Measurements from ENCODE around the gene SPOP.
"Not testable (repeated sequence)": the region's sequence is repeated elsewhere in the genome, so short reads cannot be mapped to it uniquely, and the experiment has no call there.

The SPOP gene

DNA sequence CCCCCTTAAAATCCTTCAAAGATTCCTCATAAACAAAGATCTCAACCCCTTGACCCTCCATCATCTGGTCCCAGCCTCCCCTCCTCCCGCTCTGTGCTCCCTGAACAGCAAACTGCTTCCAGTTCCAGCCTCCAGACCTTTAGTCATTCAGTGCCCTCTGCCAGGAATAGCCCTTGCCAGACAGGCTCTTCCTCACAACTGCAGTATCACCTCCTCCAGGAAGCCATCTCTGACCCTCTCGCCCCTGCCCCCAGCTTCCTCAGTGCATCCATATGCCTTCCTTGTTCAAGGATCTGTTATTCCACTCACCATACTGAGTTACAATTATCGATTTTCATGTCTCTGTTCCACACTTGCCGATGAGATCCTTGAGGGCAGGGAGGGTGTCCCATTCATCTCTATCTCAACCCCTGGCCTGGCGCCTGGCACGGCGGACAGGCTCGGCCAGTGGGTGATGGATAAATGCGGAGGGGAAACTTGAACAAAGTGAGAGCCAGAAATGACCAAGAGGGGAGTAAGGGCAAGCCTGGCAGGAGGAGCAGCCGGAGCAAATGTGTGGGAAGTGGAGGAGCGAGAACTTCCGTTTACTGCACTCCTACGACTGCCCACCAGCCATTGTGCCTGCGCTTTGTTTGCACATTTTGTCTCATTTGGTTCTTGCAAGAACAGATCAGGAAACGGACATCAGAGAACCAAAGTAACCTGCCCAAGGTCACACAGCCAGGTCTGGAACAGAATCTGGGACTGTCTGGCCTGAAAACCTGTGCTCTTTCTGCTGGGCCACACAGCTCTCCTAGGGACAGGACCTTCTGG is 104.2 kb downstream of the SPOP start:
- no peak for DNase-seq (ENCODE audit: low read depth, low spot score)

DNA sequence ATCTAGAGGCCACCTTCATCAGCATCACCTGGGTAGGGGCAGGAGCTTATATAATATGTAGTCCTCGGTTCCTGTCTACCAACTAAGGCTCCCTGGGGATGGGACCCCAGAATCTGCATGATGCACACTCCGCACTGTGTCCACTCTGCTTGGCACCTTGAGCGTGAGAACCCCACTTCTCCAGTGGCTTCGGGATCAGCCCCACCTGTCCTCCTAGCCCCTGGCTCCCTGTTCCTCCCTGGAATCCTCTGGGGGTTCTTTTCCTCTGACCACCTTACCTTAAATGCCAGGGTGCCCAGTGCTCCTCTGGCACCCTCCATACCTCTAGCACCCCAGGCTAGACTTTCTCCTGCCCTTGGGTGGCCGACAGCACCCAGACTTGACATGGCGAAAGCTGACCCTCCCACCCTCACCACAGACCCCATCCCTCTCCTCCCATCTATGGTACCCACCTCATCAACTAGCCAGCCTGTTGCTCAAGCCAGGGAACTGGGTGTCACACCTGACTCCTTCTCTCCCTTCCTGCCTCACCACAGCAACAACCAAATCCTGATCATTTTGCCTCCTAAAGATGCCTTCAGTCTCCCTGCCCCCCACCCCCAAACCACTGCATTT is 105.0 kb downstream of the SPOP start:
- no peak for DNase-seq (ENCODE audit: low read depth, low spot score)

- no peak for DNase-seq (ENCODE audit: low read depth, low spot score)
Observed at GRCh38 chr17:49572226-49572625, 105.7 kb downstream of the SPOP start.

- DNase-seq (ENCODE audit: low read depth, low spot score) = no peak
Observed at GRCh38 chr17:49571764-49572163, 106.1 kb downstream of the SPOP start.

- DNase-seq (ENCODE audit: low read depth, low spot score) = no peak
Observed at GRCh38 chr17:49571283-49571682, 106.6 kb downstream of the SPOP start.

DNA sequence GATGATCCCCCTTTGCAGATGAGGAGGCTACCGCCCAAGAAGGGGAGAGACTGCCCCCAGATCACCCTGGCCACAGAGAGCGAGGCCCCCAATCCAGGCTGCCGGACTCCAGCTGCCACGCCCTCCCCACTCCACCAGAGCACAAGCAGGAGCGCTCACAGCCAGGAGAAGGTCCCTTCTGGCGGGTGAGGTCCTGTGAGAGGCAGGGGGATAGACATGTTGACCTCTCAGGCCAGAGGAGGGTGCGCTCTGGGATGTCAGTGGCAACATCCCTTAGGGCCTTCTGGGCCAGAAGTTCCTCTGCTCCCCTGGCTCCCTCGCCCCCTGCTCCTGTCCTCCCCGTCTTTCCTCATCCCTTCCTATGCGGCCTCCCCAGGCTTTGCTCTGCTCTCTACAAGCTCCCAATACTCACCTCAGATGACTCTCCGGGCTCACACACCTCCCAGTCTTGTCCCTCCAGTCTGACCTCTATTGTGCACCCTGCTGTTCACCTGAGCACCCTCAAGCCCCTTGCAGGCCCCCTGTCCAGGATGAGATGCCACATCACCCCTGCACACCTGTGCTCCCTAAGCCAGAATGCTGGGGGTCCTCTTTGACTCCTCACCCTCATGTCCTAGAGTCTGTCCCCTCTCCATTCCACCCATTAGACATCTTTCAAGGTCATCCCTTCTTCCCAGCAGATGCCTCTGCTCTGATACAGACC is 107.2 kb downstream of the SPOP start:
- no peak for DNase-seq (ENCODE audit: low read depth, low spot score)

GRCh38 chr17:49568695-49569047 is 109.2 kb downstream of the SPOP start:
- not testable (repeated sequence) for DNase-seq (ENCODE audit: low read depth, low spot score)

DNA sequence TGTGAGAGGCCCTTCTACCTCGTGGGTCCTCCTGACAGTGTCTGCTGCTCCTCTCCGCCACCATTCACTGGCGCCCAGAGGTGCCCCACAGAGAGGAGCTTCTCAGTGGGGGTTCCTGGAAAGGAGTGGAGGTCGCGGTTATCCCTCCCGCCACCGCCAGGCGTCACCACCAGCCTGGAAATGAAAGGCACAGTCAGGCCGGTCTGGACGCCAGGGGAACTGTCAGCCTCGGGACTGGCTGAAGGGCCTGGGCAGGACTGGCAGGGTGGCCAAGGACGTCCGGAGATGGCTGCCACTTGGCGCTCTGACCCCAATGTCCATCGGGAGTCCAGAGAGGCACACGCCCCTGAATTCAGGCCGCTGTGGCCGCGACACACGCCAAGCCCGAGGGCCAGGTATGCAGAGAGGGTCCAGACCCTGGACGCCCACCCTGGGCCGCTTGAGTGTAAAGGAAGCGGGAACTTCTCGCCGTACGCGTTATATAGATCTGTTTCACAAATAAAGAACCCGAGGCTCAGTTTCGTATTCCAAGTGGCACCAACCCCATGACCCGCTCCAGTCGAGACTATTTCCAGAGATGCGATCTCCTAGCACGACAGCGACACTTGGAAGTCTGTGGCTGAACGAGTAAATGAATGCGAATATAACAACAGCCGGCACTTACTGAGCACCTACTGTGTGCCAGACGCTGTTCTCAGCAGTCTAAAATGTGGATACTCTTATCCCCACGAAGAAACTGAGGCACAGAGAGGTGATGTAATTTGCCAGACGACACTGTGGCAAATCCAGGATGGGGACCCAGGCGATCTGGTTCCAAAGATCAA is 109.8 kb downstream of the SPOP start:
- DNase-seq (ENCODE audit: low read depth, low spot score) = peak; percentile 63

DNA sequence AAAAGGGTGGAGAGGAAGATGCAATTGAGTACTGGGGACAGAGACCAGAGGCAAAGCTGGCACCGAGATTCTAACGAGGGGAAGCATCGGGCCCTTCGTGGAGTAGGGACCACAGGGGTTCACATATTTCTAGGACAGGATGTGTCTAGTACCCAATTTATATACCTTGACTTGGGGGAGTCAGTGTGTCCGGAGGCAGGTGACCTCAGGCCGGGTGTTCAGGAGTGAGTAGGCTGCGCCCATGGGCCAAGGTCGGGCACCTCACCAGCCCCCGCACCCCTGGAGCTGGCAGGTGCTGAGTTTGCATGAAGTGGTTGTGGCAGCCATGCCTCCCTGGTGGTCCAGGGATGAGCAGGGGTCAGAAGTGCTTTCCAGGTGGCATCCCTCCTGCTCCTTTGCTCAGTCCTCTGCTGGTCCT is 110.8 kb downstream of the SPOP start:
- no peak for DNase-seq (ENCODE audit: low read depth, low spot score)

DNA sequence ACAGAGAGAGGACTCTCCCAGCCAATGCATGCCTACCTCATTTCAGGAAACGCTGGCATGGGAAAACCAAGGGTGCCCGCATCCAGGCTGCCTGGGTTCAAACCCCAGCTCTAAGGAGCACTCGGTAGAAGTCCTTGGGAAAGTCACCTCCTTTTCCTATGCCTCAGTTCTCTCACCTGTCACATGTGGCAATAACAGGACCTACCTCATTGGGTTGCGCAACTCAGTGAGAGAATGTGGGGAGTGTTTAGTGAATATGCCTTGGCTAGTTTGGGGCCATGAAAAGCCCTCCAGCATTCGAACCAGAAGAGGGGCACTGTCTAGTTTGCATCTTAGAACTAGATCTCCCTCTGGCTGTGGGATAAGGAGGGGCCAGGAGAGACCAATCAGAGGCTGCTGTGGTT is 111.2 kb downstream of the SPOP start:
- no peak for DNase-seq (ENCODE audit: low read depth, low spot score)

GRCh38 chr17:49565948-49566491 is 111.9 kb downstream of the SPOP start:
- no peak for DNase-seq (ENCODE audit: low read depth, low spot score)

- DNase-seq (ENCODE audit: low read depth, low spot score) = no peak
Observed at GRCh38 chr17:49564638-49565037, 113.3 kb downstream of the SPOP start.

DNA sequence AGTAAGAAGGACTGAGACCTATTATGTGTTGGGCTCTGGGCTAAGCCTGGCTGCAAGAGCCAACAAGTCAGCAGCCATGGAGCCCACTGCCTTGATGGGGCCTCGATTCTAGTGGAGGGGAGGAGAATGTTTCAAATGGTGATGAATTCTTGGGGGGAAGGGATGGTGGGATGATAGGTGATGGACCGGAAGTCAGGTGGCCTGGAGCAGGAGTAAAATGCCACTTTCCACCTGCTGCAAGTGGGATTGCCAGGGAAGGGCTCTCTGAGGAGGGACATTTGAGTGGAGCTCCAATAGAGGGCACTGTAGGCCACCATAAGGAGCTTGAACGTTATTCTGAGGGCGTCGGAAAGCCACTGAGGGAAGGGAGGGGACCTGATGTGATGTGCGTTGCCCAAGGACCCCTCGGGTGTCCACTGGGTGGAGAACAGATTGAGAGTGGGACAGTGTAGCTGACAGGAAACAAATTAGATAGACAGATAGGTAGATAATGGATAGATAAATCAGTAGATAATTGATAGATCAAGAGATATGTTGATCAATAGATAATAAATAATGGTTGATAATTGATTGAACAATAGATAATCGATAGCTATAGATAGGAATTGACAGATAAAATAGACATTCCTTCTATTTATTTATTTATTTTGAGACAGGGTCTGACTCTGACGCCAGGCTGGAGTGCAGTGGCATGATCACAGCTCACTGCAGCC is 120.4 kb downstream of the SPOP start:
- DNase-seq (ENCODE audit: low read depth, low spot score) = no peak

DNA sequence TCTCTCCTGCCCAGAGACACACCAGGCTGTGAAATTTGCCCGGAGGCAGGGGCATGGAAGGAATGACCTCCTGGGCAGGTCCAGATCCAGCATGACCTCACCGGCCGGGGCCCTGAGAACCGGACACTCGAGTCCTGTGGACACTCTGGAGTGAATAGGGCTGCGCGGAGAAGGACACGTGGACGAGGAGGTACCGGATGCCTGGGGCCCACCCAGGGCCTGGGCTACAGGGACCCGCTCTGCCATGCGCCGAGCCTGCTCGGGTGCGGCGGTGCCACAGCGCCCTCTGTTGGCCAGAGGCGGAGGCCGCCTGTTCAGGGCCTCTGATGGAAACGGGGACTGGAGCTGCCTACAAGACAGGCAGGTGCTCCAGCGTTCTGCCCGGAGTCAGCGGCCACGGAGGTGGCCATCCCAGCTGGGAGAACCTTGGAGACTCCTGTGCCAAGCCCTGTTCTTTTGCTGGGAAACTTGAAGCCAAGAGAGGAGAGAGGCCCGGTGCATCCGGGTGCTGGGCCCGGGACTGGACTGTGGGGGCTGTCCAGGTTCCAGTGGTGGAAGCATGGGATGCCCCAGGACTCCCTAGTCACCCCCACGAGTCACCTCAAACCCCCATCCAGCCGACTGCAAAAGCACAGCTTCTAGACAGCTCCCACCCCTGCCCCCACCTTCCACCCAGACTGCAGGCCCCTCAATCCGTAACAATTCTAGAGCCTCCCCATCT is 121.5 kb downstream of the SPOP start:
- DNase-seq (ENCODE audit: low read depth, low spot score) = peak; percentile 69

- DNase-seq (ENCODE audit: low read depth, low spot score) = no peak
Observed at GRCh38 chr17:49555495-49556222, 122.2 kb downstream of the SPOP start.

DNA sequence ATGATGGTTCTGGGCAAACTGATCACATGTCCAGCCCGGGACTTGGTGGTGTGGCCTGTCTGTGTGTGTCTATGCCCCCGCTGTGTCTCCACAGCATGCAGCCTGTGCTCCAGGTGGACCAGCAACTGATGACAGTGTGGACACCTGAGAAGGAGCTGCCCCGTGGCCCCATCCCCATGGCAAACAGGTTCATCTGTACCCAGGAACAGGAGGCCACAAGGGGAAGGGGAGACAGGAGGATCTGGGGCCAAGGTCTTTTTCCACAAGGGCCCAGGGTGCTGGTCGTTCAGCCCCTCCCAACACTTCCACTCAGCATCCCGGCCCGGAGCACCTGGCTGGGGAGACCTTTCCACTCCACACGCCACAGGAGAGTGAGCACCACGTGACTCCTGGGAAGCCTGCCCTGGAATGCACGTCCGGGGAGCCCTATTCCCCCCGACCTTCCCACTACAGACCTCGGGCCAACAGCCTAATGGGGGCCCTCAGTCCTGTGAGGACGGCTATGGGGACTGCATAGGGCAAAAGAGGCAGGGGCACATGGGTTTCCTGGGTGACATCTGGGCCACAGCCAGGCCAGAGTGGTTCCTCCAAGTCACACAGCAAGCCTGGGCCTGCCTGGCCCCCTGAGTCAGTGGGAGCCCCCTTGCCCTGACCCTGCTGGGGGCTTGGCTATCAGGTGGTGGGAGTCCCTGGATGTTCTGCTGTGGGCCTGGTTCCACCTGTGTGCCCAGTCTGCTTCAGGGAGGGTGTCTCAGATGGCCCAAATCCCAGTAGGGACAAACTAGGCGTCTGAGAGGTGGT is 123.0 kb downstream of the SPOP start:
- no peak for DNase-seq (ENCODE audit: low read depth, low spot score)

DNA sequence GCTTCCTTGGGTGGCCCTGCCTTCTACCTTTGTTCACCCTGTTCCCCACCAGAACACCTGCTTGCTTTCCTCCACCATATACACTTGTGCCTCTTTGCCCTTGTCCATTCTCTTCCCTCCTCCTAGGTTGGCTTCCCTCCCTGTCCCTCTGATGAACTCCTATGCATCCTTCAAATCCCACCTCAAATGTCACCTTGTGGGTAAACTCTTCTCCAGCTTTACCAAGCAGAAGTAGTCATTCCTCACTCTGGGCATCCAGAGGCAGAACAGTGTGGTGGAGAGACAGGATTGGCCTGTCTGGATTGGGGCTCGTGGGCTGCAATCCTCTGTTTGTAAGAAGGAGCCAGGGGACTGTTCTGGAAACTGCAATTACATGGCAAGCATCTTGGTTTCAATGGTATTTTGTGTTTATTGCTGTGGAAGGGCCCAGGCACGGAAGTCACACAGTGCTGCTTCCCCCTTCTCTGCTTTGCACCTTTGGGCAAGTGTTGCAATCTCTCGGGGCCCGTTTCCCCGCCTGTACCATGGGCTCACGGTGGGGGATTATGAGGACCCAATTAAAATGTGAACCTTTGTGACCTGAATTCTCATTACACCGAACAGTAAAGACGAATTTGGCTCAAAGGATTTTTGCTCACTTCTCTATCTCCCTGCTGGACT is 124.1 kb downstream of the SPOP start:
- no peak for DNase-seq (ENCODE audit: low read depth, low spot score)

DNA sequence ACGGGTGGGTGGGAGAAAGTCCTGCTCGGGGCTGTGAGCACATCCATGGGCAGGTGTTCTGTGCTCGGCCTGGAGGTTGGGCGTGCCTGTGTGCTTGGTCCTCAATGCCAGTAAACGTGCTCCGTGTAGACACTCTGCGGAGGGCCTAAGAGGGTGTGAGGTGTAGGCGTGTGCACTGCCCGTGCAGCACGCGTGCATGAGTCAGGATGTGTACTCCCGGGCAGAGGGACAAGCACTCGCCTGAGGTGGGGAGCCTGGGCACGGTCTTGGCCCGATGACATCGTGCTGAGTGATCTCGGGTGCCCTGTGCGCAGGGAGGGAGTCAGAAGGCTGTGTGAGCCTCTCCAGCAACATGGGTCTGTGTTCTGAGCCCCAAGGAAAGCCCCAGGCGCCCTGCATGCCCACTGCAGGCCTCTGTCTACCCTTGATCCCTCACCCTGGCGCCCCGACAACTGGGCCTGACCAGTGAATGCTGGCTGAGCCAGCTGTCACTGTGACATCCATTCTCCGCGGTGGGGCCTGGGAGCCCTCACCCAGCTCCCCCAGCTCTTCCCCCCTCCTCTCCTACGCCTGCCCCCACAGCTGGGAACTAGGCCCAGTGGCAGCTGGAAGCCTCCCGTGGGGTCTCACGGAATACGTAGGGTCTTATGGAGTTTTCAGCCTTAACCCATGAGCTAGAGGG is 125.7 kb downstream of the SPOP start:
- DNase-seq (ENCODE audit: low read depth, low spot score) = no peak

Data from activated CD4-positive, CD25-positive, alpha-beta regulatory T cell treated with anti-CD3 and anti-CD28 coated beads, Interleukin-2, amount 50 U/mL, for 16 hours (primary cell).